ENCODE data around the gene C7. TPM values are rescaled to one million over a fixed set of nuclear protein-coding genes. Genes with fewer than 3 reads are reported as not detected.
"Not testable (repeated sequence)": the region's sequence is repeated elsewhere in the genome, so short reads cannot be mapped to it uniquely, and the experiment has no call there.

C7 gene
- 100 to 1,000 TPM in 2 of 4 donors, 10 to 100 TPM in 2; 87.0 to 239 (median 104) TPM for total RNA-seq

GRCh38 chr5:40909264-40909663 lies at the start of gene C7:
TSS of gene C7 (plus strand) at chr5:40909497. CDS start at chr5:40909611, 114 bp downstream.
- peaks cover 0 to 23% (median 2%) of the 10 kb centered on the region in 4 donors for H3K4me1 ChIP-seq
- no peak for DNase-seq (ENCODE audit: low spot score in 2 of 2)
- no peaks in the 10 kb centered on the region for H3K27me3 ChIP-seq
- peak within 1 kb of the TSS in 3 of 4 donors; percentile 25 to 57 (median 45) for H3K27ac ChIP-seq
- H3K4me3 ChIP-seq, result peak within 1 kb of the TSS in 1 of 4 donors; percentile 10
- WGBS, 2 donors, result 10 to 12% methylated on average over 3 of the region's 3 CpGs
- TF ChIP-seq CTCF (IDR thresholded peaks at IDR 0.05), result no peak
- TF ChIP-seq EP300 (IDR thresholded peaks at IDR 0.05), result no peak
- no peak for TF ChIP-seq POLR2A (IDR thresholded peaks at IDR 0.05)
- no peaks in the 10 kb centered on the region for H3K36me3 ChIP-seq
- H3K9me3 ChIP-seq, result no peaks in the 10 kb centered on the region

- TF ChIP-seq POLR2A (IDR thresholded peaks at IDR 0.05) (no peak), EP300 (IDR thresholded peaks at IDR 0.05) (no peak), CTCF (IDR thresholded peaks at IDR 0.05) (no peak)
- DNase-seq (ENCODE audit: low spot score in 2 of 2), result no peak
- Histone ChIP-seq H3K27ac (no peak overlapping the region), H3K27me3 (no peaks in the 10 kb centered on the region), H3K4me3 (no peak overlapping the region), H3K9me3 (peaks cover 0 to 26% (median 0%) of the 10 kb centered on the region in 4 donors), H3K4me1 (no peaks in the 10 kb centered on the region), H3K36me3 (peaks cover 0 to 6% (median 0%) of the 10 kb centered on the region in 3 donors)
Measured at GRCh38 chr5:40860711-40861110, 48.6 kb upstream of the C7 start.

GRCh38 chr5:40865004-40865403 lies 44.3 kb upstream of the C7 start:
- not testable (repeated sequence) for DNase-seq (ENCODE audit: low spot score in 2 of 2); H3K4me1 ChIP-seq; H3K36me3 ChIP-seq; H3K27ac ChIP-seq; H3K4me3 ChIP-seq; H3K27me3 ChIP-seq
- WGBS, 2 donors, result 89 to 90% methylated on average over 5 of the region's 5 CpGs
- H3K9me3 ChIP-seq, result peaks cover 0 to 25% (median 0%) of the 10 kb centered on the region in 4 donors

GRCh38 chr5:40866844-40867243 lies 42.5 kb upstream of the C7 start:
- no peak overlapping the region for H3K4me3 ChIP-seq
- WGBS, 2 donors, result 65 to 75% methylated on average over 5 of the region's 5 CpGs
- TF ChIP-seq POLR2A (IDR thresholded peaks at IDR 0.05) (no peak), CTCF (IDR thresholded peaks at IDR 0.05) (no peak), EP300 (IDR thresholded peaks at IDR 0.05) (no peak)
- no peaks in the 10 kb centered on the region for H3K27me3 ChIP-seq
- DNase-seq (ENCODE audit: low spot score in 2 of 2), result no peak
- peaks cover 0 to 25% (median 0%) of the 10 kb centered on the region in 4 donors for H3K9me3 ChIP-seq
- H3K4me1 ChIP-seq, result no peaks in the 10 kb centered on the region
- H3K27ac ChIP-seq, result no peak overlapping the region
- H3K36me3 ChIP-seq, result no peaks in the 10 kb centered on the region

- Histone ChIP-seq H3K36me3 (no peaks in the 10 kb centered on the region), H3K27me3 (no peaks in the 10 kb centered on the region), H3K4me1 (no peaks in the 10 kb centered on the region), H3K27ac (no peak overlapping the region), H3K9me3 (peaks cover 0 to 15% (median 0%) of the 10 kb centered on the region in 4 donors), H3K4me3 (no peak overlapping the region)
- WGBS, 2 donors, result 85 to 91% methylated on average over 1 of the region's 1 CpG
- DNase-seq (ENCODE audit: low spot score in 2 of 2), result no peak
- TF ChIP-seq CTCF (IDR thresholded peaks at IDR 0.05) (no peak), POLR2A (IDR thresholded peaks at IDR 0.05) (no peak), EP300 (IDR thresholded peaks at IDR 0.05) (no peak)
Measured at GRCh38 chr5:40869384-40869783, 39.9 kb upstream of the C7 start.

GRCh38 chr5:40871177-40871576 lies 38.1 kb upstream of the C7 start:
- Histone ChIP-seq H3K27me3 (no peaks in the 10 kb centered on the region), H3K4me1 (no peaks in the 10 kb centered on the region), H3K9me3 (no peaks in the 10 kb centered on the region), H3K4me3 (no peak overlapping the region), H3K27ac (no peak overlapping the region), H3K36me3 (no peaks in the 10 kb centered on the region)
- TF ChIP-seq EP300 (IDR thresholded peaks at IDR 0.05), result no peak
- TF ChIP-seq CTCF (IDR thresholded peaks at IDR 0.05), result no peak
- no peak for TF ChIP-seq POLR2A (IDR thresholded peaks at IDR 0.05)
- 64 to 70% methylated on average over 4 of the region's 4 CpGs for WGBS, 2 donors
- no peak for DNase-seq (ENCODE audit: low spot score in 2 of 2)

- not testable (repeated sequence) for H3K9me3 ChIP-seq; H3K36me3 ChIP-seq; DNase-seq (ENCODE audit: low spot score in 2 of 2); H3K27ac ChIP-seq; H3K27me3 ChIP-seq; H3K4me1 ChIP-seq; H3K4me3 ChIP-seq
- 81 to 93% methylated on average over 8 of the region's 8 CpGs for WGBS, 2 donors
Measured at GRCh38 chr5:40872253-40872652, 37.0 kb upstream of the C7 start.

All from tibial nerve (tissue), 4 donors.